GM21381 (cell line): ENCODE data around the gene DUSP8.
"Not testable (repeated sequence)": the region's sequence is repeated elsewhere in the genome, so short reads cannot be mapped to it uniquely, and the experiment has no call there.

ENCODE experiments used
- ATAC-seq: cut with Tn5 transposase; IDR thresholded peaks from one replicate; pipeline ENCODE4 v1.9.1; 2021; ENCODE audit warnings: mild to moderate bottlenecking, moderate library complexity; ENCODE audit not compliant: unreplicated experiment

DUSP8 gene

GRCh38 chr11:1589191-1589963 lies 17.3 kb upstream of the DUSP8 start:
- not testable (repeated sequence) for ATAC-seq

- no peak for ATAC-seq
These were observed 14.6 kb upstream of the DUSP8 start for GRCh38 chr11:1586699-1587098.

DNA sequence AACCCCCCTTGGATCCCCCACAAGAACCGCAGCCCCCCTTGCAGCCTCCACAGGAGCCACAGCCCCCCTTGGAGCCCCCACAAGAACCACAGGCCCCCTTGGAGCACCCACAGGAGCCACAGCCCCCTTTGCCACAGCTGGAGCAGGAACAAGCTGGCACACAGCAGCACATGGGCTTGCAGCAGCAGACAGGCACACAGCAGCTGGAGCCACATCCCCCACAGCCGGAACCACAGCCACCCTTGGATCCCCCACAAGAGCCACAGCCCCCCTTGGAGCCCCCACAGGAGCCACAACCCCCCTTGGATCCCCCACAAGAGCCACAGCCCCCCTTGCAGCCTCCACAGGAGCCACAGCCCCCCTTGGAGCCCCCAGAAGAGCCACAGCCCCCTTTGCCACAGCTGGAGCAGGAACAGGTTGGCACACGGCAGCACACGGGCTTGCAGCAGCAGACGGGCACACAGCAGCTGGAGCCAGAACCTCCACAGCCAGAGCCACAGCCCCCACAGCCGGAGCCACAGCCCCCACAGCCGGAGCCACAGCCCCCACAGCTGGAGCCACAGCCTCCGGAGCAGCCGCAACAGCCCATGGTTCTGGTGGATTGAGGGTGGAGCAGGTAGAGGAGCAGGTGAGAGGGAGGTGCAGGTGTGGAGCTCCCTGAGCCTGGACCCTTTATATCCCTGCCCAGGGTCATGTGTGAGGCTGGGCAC lies 12.7 kb upstream of the DUSP8 start, which contains the start of gene KRTAP5-1:
Gene KRTAP5-1 (minus strand): TSS at position 623 of the 710 bp plus-strand sequence. CDS start 34 bp downstream, at position 589.
- ATAC-seq, result not testable (repeated sequence)

GRCh38 chr11:1582909-1583308 lies 10.8 kb upstream of the DUSP8 start:
- ATAC-seq, result not testable (repeated sequence)

- ATAC-seq, result no peak
These were observed 9.9 kb upstream of the DUSP8 start for GRCh38 chr11:1581976-1582375.

- ATAC-seq, result no peak
These were observed 4.8 kb upstream of the DUSP8 start for GRCh38 chr11:1576825-1577224.

- ATAC-seq, result not testable (repeated sequence)
These were observed 3.7 kb upstream of the DUSP8 start for GRCh38 chr11:1575756-1576155.

DNA sequence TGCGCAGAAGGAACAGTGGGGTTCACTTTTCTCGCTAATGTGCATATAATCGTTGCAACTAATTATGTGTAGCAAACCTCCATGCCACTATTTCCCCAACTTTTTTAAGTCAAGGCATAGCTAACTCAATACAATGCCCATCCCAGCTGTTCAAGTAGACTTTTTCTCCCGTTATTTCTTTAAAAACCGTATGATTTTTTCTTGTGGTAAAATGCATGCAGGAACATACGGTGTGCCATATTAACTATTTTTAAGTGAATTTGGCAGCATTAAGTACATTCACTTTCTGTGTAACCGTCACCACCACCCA lies 2.8 kb upstream of the DUSP8 start:
- ATAC-seq, result no peak

DNA sequence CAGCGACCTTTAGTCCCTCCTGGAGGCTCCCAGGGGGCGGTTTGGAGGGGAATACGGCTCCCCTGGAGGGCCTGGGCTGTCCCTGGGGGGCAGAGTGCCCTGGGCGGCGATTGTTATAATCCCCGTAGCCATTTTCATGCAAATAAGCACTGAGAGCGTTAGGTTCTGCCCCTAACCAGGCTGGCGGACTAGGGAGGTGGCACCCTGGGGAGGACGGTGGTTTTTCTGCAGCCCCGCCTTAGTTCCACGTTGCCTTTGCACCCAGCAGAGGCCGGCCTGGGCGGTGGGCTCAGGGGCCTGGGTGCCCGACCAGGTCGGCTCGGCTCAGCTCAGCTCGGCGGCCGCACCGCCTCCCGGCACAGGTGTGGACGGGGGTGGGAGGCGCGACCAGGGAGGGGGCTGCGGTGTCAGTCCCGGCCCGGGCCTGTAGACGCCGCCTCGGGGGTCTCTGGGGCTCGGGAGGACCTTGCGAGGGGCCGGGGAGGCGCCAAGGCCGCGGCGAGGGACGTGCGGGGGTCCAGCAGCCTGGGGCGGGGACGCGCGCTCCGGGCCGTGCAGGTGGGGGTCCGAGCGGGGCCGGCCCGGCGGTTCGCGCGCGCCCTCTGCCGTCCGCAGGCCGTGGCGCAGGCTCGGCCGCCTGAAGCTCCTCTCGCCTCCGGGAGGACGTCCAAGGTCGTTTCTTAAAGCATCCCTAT lies 2.3 kb upstream of the DUSP8 start:
- ATAC-seq, result no peak

GRCh38 chr11:1573903-1574237 lies 1.8 kb upstream of the DUSP8 start:
- no peak for ATAC-seq

- ATAC-seq, result no peak
These were observed 1.2 kb upstream of the DUSP8 start for GRCh38 chr11:1573077-1573902.

- ATAC-seq, result no peak
These were observed 293 bp downstream of the DUSP8 start for GRCh38 chr11:1571760-1572196.

DNA sequence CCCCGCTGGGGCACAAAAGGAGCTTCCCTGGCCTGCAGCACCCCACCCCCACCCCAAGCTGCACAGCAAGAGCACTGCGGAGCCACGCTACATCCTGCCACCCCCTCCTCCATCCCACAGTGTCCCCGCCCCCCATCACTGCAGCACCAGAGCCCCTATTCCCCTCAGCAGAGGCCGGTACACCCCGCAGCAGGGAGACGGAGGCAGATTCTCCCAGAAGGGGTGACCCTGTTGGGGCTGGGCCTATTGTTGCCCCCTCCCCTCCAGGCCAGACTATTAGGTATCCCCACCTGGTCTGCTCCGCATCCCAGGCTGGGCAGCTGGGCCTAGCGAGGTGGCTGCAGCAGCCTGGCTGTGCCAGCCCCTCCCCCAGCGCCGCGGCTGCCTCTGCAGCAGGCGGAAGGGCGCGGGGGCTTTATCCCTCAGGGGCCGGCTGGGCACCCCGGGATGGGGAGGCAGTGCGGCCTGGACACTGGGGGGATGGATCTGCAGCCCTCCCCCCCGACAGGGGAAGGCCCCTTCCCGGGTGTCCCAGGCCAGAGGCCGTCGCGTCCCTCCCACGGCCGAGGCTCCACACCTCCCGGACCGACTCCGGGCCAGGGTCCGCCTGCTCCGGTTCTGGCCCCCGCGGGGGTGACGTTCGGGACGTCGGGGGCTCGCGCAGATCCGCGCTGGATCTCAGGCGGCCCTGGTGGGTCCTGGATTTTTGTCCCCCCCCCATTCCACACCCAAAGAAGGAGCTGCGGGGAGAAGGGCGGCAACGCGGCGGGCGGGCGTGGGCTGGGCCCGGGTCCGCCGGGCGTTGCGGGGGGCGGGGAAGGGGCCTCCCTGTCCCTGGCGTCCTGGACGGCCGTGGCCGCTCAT lies 943 bp downstream of the DUSP8 start:
- no peak for ATAC-seq

GRCh38 chr11:1570531-1570895 lies 1.6 kb downstream of the DUSP8 start:
- ATAC-seq, result no peak

DNA sequence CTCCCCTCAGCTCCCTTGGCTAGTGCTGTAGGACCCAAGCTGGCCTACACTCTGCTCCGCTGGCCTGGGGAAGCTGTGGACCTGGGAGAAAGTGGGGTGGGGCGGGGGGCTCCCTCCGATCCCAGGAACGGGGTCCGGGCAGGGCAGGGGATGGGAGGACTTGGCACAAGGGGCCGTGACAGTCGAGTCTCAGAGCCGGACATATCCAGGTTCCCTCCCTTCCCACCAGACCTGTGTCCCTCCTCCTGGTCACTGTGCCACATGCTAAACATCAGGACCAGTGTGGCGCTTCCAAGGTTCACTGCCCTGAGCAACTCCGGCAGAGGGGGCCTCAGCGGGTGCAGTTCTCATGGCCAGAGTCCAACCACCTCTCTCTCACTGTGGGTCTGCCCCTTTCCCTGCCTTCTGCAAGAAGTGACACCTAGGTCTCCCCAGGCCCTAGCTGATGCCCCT lies 2.0 kb downstream of the DUSP8 start:
- no peak for ATAC-seq

DNA sequence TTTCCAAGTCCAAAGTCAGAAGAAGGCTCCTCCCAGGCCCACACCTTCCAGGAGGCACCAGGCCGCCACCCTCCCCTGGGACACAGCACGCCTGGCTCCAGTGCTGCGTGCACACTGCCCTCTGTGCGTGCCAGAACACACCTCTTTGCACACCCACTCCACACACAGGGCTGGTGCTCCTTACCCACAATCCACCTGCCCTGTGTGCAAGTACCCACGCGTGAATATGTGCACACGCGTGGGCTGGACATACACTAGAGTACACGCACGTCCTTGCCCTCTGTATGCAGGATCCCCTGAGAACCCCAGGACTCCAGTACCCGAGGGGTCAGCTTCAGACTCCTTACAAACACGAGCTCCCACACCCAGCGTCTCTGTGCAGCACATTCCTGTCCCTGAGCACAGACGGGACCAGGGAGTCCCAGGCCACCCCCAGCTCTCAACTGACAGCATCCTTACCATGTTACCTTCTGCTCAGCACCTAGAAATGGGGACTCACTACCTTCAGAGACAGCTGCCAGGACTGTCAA lies 2.8 kb downstream of the DUSP8 start:
- ATAC-seq, result no peak

GRCh38 chr11:1568441-1568911 lies 3.6 kb downstream of the DUSP8 start:
- no peak for ATAC-seq

GRCh38 chr11:1567721-1568100 lies 4.4 kb downstream of the DUSP8 start:
- no peak for ATAC-seq

DNA sequence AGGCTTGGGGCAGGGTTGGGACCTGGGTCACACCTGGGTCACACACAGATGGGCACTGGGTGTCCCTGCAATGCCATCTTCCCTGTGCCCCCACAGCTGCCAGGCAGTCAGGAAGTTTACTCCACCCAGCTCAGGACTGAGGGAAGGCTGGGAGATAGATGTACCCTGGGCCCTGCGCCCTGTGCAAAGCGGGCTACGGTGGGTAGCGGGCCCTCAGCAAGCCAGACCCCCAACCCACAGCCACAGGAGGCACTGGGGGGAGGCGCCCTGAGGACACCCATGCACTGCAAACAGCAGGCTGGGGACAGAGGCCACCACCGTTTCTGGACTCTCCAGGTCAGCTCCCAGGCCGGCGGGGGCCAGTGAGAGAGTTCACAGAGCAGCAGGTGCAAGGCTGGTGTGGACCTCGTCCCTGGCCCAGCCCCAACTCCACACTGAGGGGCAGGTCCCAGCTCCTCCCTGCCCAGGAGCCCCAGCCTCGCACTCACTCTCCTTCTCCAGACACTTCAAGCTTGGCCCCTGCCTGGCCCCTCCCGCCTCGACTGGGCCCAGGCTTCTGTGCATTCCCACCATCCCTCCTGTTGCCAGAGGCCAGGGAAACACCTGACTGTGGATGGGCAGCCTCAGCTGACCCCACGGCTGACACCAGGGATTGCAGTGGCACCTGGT lies 4.9 kb downstream of the DUSP8 start:
- no peak for ATAC-seq
